ENCODE results near the gene DKK3. TPM values are rescaled to one million over a fixed set of nuclear protein-coding genes. Genes with fewer than 3 reads are reported as not detected.
A peak's percentile ranks its signal among the peaks of the same experiment; 100 is the strongest.

DKK3 gene
- total and polyA plus RNA-seq, 3 experiments from 2014 or later = 2.4 to 20.4 (median 2.7) TPM

- no peak overlapping the region for H3K4me3 ChIP-seq (ENCODE audit: low read length)
- Mint-ChIP-seq H3K4me3 (no peak overlapping the region), H3K9me3 (no peaks in the 10 kb centered on the region), H3K36me3 (no peaks in the 10 kb centered on the region), H3K27ac (no peak overlapping the region), H3K4me1 (peaks cover 11 to 21% (median 16%) of the 10 kb centered on the region in 3 donors), H3K27me3 (peaks cover 0 to 2% of the 10 kb centered on the region in 2 donors)
- H3K36me3 ChIP-seq (ENCODE audit: insufficient read depth, low read length) = no peaks in the 10 kb centered on the region
- POLR2A ChIA-PET = no interaction called here
- H3K27me3 ChIP-seq (ENCODE audit: insufficient read depth, low read length, poor library complexity, severe bottlenecking) = no peaks in the 10 kb centered on the region
- no peak for DNase-seq
- no peaks in the 10 kb centered on the region for H3K4me1 ChIP-seq (ENCODE audit: insufficient read depth, low read length)
- no peak overlapping the region for H3K27ac ChIP-seq (ENCODE audit: low read depth, low read length)
- CTCF ChIA-PET = interaction anchor here (0.6 to 1.0 kb wide), 4 partner anchors 9 to 70 kb away, joined by 3 read pairs; no protein-coding TSS in a partner anchor
- H3K9me3 ChIP-seq (ENCODE audit: low read length) = no peaks in the 10 kb centered on the region
Observed at GRCh38 chr11:11971906-11972547, 36.4 kb downstream of the DKK3 start.

DNA sequence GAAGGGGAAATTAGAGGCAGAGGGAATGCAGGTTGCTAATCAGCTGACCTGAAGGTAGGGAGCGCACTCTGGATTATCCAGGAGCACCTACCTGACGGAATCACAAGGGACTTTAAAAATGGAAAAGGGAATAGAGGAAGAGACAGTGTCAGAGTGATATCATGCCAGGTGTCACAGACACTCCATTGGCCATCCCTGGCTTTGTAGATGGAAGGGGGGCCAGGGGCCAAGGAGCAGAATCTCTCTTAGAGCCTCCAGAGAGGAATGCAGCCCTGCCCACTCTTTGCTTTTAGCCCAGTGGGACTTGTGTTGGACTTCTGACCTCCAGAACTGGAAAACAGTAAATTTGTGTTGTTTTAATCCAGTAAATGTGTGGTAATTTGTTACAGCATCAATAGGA lies 37.9 kb downstream of the DKK3 start:
- Mint-ChIP-seq H3K4me1 (peaks cover 11 to 16% (median 16%) of the 10 kb centered on the region in 3 donors), H3K4me3 (no peak overlapping the region), H3K9me3 (no peaks in the 10 kb centered on the region), H3K36me3 (no peaks in the 10 kb centered on the region), H3K27me3 (peaks cover 0 to 4% of the 10 kb centered on the region in 2 donors), H3K27ac (no peak overlapping the region)
- Histone ChIP-seq H3K27ac (ENCODE audit: low read depth, low read length) (no peak overlapping the region), H3K4me1 (ENCODE audit: insufficient read depth, low read length) (no peaks in the 10 kb centered on the region), H3K36me3 (ENCODE audit: insufficient read depth, low read length) (no peaks in the 10 kb centered on the region), H3K9me3 (ENCODE audit: low read length) (no peaks in the 10 kb centered on the region), H3K4me3 (ENCODE audit: low read length) (no peak overlapping the region), H3K27me3 (ENCODE audit: insufficient read depth, low read length, poor library complexity, severe bottlenecking) (peaks cover 3% of the 10 kb centered on the region)
- POLR2A ChIA-PET = no interaction called here
- DNase-seq = no peak
- CTCF ChIA-PET = no interaction called here

DNA sequence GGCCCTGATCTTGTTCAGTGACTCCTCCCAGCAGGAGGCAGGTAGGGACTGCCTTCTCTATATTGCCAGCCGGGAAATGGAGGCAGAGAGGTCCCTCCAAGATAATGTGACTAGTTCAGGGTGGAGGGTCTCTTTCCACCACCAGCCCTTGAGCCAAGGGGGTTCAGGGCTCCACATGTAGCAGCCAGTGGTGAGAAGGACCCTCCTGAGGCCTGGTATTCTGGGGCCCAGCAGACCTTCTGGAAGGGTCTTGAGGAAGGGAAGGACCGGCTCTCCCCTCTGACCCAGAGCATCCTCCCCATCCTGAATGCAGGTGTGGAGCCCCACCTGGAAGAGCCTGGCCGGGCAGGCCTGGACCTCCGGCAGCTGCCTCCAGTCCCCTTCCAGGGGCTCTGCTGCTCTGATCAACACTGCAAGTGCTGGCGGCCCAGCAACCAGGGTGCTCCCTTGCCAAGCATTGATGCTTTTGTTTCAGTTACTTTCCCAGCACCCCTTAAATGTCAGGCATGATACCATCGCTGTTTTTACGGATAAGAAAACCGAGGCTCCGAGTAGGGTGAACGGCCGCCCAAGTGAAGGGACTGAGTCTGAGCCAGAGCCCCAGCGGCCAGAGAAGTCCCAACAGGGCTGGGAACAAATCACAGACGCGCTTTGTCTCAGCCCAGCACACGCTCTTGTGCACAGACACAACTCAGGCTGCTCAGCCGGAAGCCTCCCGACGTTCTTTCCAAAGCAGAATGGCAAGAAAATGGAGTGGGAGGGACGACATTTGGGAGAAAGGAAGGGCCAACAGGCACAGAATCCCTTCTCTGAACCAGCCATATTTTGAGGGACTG lies 38.8 kb downstream of the DKK3 start:
- ChIA-PET CTCF (no interaction called here), POLR2A (no interaction called here)
- Mint-ChIP-seq H3K27ac (peak overlapping the region in 1 of 8 donors; percentile 51), H3K4me3 (no peak overlapping the region), H3K9me3 (no peaks in the 10 kb centered on the region), H3K27me3 (peaks cover 0 to 4% of the 10 kb centered on the region in 2 donors), H3K4me1 (peaks cover 5 to 7% (median 7%) of the 10 kb centered on the region in 3 donors), H3K36me3 (no peaks in the 10 kb centered on the region)
- Histone ChIP-seq H3K36me3 (ENCODE audit: insufficient read depth, low read length) (no peaks in the 10 kb centered on the region), H3K27ac (ENCODE audit: low read depth, low read length) (no peak overlapping the region), H3K27me3 (ENCODE audit: insufficient read depth, low read length, poor library complexity, severe bottlenecking) (peaks cover 3% of the 10 kb centered on the region), H3K9me3 (ENCODE audit: low read length) (no peaks in the 10 kb centered on the region), H3K4me1 (ENCODE audit: insufficient read depth, low read length) (no peaks in the 10 kb centered on the region), H3K4me3 (ENCODE audit: low read length) (no peak overlapping the region)
- DNase-seq = no peak

DNA sequence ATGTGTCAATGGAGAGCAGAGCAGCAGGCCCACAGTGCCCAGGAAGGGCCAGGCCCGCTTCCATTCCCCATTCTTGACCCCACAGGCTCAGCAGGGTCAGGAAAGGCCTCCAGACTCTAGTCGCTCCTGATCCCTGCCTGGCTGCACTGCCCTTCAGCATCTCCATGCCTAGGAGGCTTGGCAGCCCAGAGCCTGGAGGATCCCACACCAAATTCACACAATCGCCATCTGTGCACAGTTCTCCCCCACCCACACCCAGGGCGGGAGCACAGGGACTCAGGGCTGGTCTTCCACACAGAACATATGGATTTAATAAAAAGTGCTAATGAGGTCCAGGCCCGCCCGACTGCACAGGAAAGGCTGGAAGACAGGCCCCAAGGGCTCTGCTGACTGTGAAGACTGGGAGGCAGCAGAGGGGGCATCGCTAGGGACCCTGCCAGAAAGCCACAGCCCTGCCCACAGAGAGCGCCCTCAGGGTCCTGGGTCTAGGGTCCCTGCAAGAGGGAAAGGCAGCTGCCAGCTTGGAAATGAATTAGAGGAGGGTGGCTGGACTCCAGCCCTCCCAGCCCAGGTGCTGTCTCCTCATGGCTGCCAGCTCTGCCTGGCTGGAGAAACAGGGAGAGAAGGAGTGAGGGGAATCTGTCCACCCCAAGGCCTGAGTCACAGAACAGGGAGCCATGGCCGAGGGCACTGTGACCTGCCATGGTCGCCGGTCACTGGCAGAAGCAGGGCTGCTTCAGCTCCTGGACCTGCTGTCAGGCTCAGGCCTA lies 39.7 kb downstream of the DKK3 start:
- ChIA-PET CTCF (no interaction called here), POLR2A (no interaction called here)
- Histone ChIP-seq H3K36me3 (ENCODE audit: insufficient read depth, low read length) (no peaks in the 10 kb centered on the region), H3K27me3 (ENCODE audit: insufficient read depth, low read length, poor library complexity, severe bottlenecking) (peaks cover 3% of the 10 kb centered on the region), H3K4me3 (ENCODE audit: low read length) (no peak overlapping the region), H3K27ac (ENCODE audit: low read depth, low read length) (no peak overlapping the region), H3K4me1 (ENCODE audit: insufficient read depth, low read length) (no peaks in the 10 kb centered on the region), H3K9me3 (ENCODE audit: low read length) (no peaks in the 10 kb centered on the region)
- H3K4me3 Mint-ChIP-seq = no peak overlapping the region
- H3K9me3 Mint-ChIP-seq = no peaks in the 10 kb centered on the region
- H3K36me3 Mint-ChIP-seq = peaks cover 0 to 3% (median 0%) of the 10 kb centered on the region in 3 donors
- peaks cover 4 to 5% (median 5%) of the 10 kb centered on the region in 3 donors for H3K4me1 Mint-ChIP-seq
- H3K27me3 Mint-ChIP-seq = peaks cover 0 to 4% of the 10 kb centered on the region in 2 donors
- DNase-seq = no peak
- H3K27ac Mint-ChIP-seq = no peak overlapping the region

DNA sequence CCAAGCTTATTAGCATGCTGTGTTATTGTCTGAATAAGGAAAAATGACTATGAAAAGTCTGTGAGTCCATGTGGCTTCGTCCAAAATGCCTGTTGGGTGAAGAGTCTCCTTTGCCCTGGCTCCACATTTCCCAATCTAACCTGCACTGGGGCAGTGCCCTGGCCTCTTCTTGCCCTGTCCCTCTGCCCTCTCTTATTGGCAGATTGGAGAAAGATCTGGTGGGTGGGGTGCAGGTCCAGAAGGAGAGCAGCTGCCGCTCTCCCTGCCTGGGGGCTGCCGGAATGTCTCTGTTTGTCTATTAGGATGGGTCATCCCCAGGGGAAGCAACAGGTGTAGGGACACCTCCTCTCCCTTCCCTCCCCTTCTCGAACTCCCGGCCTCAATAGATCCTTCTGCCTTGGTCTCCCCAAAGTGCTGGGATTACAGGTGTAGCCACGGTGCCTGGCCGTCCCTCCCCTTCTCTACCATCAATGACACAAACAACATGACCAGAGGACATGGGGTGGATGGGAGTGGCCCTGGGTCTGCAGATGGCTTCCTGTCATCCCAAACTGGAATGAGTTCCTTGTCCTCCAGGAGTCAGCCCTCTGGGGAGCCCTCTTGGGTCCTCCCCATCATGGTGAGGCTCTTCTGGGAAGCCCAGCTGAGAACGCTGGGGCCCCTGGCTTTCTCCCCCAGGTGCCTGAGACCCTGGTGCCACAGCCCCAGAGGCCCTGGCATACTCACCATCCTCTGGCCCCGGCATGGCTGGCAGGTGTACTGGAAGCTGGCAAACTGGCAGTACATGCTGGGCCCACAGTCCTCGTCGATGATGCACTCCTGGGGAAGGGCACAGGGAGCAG lies 40.5 kb downstream of the DKK3 start:
- H3K27ac ChIP-seq (ENCODE audit: low read depth, low read length) = no peak overlapping the region
- Mint-ChIP-seq H3K36me3 (peaks cover 0 to 3% (median 0%) of the 10 kb centered on the region in 3 donors), H3K9me3 (no peaks in the 10 kb centered on the region), H3K4me1 (peaks cover 4 to 5% (median 5%) of the 10 kb centered on the region in 3 donors), H3K27me3 (peaks cover 0 to 4% of the 10 kb centered on the region in 2 donors), H3K27ac (no peak overlapping the region), H3K4me3 (no peak overlapping the region)
- no peak for DNase-seq
- CTCF ChIA-PET = interaction anchor here (0.8 to 2.1 kb wide), 6 partner anchors 10 to 169 kb away, joined by 3 to 11 read pairs (median 5); no protein-coding TSS in a partner anchor
- H3K4me1 ChIP-seq (ENCODE audit: insufficient read depth, low read length) = no peaks in the 10 kb centered on the region
- POLR2A ChIA-PET = no interaction called here
- H3K4me3 ChIP-seq (ENCODE audit: low read length) = no peak overlapping the region
- no peaks in the 10 kb centered on the region for H3K36me3 ChIP-seq (ENCODE audit: insufficient read depth, low read length)
- no peaks in the 10 kb centered on the region for H3K9me3 ChIP-seq (ENCODE audit: low read length)
- H3K27me3 ChIP-seq (ENCODE audit: insufficient read depth, low read length, poor library complexity, severe bottlenecking) = peaks cover 3% of the 10 kb centered on the region

DNA sequence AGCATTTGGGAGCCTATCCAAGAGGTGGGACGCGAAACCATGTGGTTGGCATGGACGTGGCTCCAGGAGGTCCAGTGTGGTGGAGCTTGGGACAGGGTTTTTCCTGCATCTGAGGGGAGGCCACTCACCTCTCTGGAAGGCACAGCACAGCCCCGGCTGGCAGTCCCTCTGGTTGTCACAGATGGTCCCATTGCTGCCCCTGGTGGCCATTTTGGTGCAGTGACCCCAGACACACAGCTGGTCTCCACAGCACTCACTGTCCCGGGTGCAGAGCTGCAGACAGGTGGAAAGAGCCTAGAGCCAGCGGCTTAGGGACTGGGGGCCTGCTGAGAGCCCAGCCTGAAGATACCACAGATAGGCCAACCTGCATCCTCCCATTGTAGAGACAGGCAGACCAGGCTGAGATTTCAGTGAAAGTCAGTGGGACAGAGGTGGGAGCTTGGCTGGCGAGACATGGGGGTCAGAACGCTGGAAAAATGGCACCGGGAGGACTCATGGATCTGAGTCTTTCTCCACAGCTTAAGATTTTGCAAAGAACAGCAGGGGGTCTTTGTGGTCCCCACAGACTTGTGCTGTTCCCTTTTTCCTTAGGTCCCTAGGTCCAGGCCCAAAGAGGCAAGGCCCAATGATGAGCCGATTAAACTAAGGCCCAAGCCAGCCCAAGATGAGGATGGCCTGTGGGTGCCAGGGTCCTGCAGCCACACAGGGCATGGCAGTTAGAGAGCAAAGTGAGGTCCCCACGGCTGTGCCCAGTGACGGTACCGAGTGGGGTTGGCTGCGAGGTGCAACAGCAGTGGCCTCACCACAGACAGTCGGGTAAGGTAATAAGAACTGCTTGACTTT lies 41.4 kb downstream of the DKK3 start:
- CTCF ChIA-PET = interaction anchor here (0.8 to 2.1 kb wide), 12 partner anchors 9 to 168 kb away, joined by 3 to 11 read pairs (median 4); no protein-coding TSS in a partner anchor
- peaks cover 0 to 4% of the 10 kb centered on the region in 2 donors for H3K27me3 Mint-ChIP-seq
- H3K9me3 Mint-ChIP-seq = no peaks in the 10 kb centered on the region
- no peaks in the 10 kb centered on the region for H3K4me1 ChIP-seq (ENCODE audit: insufficient read depth, low read length)
- DNase-seq = peak; percentile 45 to 78 (median 51)
- POLR2A ChIA-PET = no interaction called here
- no peak overlapping the region for H3K4me3 Mint-ChIP-seq
- H3K36me3 Mint-ChIP-seq = peaks cover 0 to 3% (median 0%) of the 10 kb centered on the region in 3 donors
- H3K4me3 ChIP-seq (ENCODE audit: low read length) = no peak overlapping the region
- peak overlapping the region in 2 of 8 donors; percentile 6 to 79 for H3K27ac Mint-ChIP-seq
- peaks cover 10 to 11% (median 10%) of the 10 kb centered on the region in 3 donors for H3K4me1 Mint-ChIP-seq
- peaks cover 3% of the 10 kb centered on the region for H3K27me3 ChIP-seq (ENCODE audit: insufficient read depth, low read length, poor library complexity, severe bottlenecking)
- H3K9me3 ChIP-seq (ENCODE audit: low read length) = no peaks in the 10 kb centered on the region
- no peak overlapping the region for H3K27ac ChIP-seq (ENCODE audit: low read depth, low read length)
- no peaks in the 10 kb centered on the region for H3K36me3 ChIP-seq (ENCODE audit: insufficient read depth, low read length)

GRCh38 chr11:11966354-11966741 lies 42.1 kb downstream of the DKK3 start:
- POLR2A ChIA-PET = no interaction called here
- CTCF ChIA-PET = interaction anchor here (0.9 to 2.1 kb wide), 11 partner anchors 8 to 168 kb away, joined by 3 to 11 read pairs (median 4); no protein-coding TSS in a partner anchor
- no peak overlapping the region for H3K4me3 Mint-ChIP-seq

More at GRCh38 chr11:11966354-11966741, 42.1 kb downstream of the DKK3 start:
- Histone ChIP-seq H3K9me3 (ENCODE audit: low read length) (no peaks in the 10 kb centered on the region), H3K36me3 (ENCODE audit: insufficient read depth, low read length) (no peaks in the 10 kb centered on the region), H3K27ac (ENCODE audit: low read depth, low read length) (no peak overlapping the region), H3K4me1 (ENCODE audit: insufficient read depth, low read length) (peaks cover 6% of the 10 kb centered on the region), H3K4me3 (ENCODE audit: low read length) (no peak overlapping the region), H3K27me3 (ENCODE audit: insufficient read depth, low read length, poor library complexity, severe bottlenecking) (peaks cover 3% of the 10 kb centered on the region)
- no peak for DNase-seq
- Mint-ChIP-seq H3K4me1 (peaks cover 15 to 18% (median 17%) of the 10 kb centered on the region in 3 donors), H3K27me3 (peaks cover 0 to 4% of the 10 kb centered on the region in 2 donors), H3K27ac (no peak overlapping the region), H3K36me3 (peaks cover 0 to 3% (median 0%) of the 10 kb centered on the region in 3 donors), H3K9me3 (no peaks in the 10 kb centered on the region)

Data from CD8-positive, alpha-beta memory T cell (primary cell).